ENCODE results near the gene DISC1.
"Not testable (repeated sequence)": the region's sequence is repeated elsewhere in the genome, so short reads cannot be mapped to it uniquely, and the experiment has no call there.

Gene DISC1

DNA sequence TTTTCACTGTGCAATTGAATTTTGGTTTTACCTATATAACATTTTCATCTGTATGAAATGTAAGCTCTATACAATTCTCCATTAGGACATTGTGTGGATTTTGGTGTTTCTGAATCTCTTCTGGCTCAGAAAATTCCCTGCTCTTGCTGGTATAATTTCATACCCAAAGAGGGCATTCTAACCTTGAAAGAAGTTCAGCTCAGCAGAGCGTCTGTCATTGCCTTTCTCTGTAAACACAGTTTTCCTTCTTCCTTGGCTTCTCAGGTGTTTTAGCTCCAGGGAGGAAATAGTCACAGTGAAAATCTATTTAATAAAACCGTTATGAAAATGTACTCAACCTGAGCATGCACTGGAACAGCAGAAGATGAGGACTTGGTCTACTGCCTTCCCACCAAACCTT, 16.0 kb downstream of the DISC1 start:
- no peaks in the 10 kb centered on the region for H3K9me2 ChIP-seq (ENCODE audit: low read depth, low read length)
- H4K20me1 ChIP-seq (ENCODE audit: insufficient read depth, low read length), result no peaks in the 10 kb centered on the region
- no peak overlapping the region for H2AFZ ChIP-seq (ENCODE audit: low read length)
- no peak overlapping the region for H3K4me3 ChIP-seq (ENCODE audit: low read depth, low read length, poor library complexity, severe bottlenecking)
- no peaks in the 10 kb centered on the region for H3K36me3 ChIP-seq (ENCODE audit: insufficient read depth, low read length)
- H3K27ac ChIP-seq (ENCODE audit: low read depth, low read length, poor library complexity, severe bottlenecking), result no peak overlapping the region
- H3K79me2 ChIP-seq (ENCODE audit: insufficient read depth, low read length), result no peaks in the 10 kb centered on the region
- H3K9ac ChIP-seq (ENCODE audit: low read length), result no peak overlapping the region
- H3K27me3 ChIP-seq (ENCODE audit: insufficient read depth, low read length), result no peaks in the 10 kb centered on the region
- TF ChIP-seq, protein P1, sequence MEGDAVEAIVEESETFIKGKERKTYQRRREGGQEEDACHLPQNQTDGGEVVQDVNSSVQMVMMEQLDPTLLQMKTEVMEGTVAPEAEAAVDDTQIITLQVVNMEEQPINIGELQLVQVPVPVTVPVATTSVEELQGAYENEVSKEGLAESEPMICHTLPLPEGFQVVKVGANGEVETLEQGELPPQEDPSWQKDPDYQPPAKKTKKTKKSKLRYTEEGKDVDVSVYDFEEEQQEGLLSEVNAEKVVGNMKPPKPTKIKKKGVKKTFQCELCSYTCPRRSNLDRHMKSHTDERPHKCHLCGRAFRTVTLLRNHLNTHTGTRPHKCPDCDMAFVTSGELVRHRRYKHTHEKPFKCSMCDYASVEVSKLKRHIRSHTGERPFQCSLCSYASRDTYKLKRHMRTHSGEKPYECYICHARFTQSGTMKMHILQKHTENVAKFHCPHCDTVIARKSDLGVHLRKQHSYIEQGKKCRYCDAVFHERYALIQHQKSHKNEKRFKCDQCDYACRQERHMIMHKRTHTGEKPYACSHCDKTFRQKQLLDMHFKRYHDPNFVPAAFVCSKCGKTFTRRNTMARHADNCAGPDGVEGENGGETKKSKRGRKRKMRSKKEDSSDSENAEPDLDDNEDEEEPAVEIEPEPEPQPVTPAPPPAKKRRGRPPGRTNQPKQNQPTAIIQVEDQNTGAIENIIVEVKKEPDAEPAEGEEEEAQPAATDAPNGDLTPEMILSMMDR (IDR thresholded peaks at IDR 0.05; ENCODE audit: low read length), result no peak
- no peak for TF ChIP-seq EZH2 (IDR thresholded peaks at IDR 0.05; ENCODE audit: borderline replicate concordance, low read length)
- H3F3A ChIP-seq (ENCODE audit: insufficient read depth, low read length), result no peaks in the 10 kb centered on the region
- H3K4me1 ChIP-seq (ENCODE audit: insufficient read depth, low read length, severe bottlenecking), result no peaks in the 10 kb centered on the region
- H3K9me3 ChIP-seq (ENCODE audit: low read length), result no peaks in the 10 kb centered on the region
- H3K4me2 ChIP-seq (ENCODE audit: low read length), result no peak overlapping the region

DNA sequence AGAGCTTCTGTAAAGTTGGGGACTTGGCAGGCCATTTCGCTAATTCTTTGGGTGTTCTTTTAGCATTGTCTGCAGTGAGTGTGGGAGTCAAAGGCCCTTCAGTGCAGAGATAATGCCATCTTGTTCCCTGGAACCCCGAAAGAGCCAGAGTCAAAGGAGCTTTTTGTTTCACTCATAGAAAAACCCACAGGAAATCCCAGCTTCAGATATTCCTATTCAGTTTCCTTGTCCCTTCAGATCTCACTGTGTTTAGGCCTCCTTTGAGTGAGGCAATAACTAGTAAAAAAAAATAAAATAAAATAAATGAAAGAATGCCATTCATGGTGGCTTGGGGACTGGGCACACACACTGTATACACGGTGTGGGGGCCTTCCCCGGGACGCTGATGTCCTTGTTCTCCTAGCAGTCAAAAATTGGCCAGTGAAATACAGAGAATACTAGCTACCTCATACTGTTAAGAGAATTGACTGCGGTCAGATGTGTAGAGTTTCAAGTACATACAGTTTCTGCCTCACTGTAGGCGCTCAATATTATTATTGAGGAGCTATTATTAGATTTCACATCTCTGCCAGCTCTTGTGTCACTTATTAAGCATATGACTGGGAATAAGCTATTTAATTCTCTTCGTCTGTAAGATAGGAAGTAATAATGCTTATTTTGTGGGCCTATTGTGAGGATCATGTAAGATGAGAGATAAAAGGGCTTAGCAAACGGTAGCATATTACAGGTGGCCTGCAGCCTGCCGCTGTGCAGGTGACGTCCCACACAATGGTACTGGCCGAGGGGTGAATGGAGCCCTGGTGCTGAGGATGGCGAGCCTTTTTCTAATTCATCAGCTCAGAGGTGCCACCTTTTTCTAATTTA, 16.7 kb downstream of the DISC1 start:
- no peak overlapping the region for H3K9ac ChIP-seq (ENCODE audit: low read length)

DNA sequence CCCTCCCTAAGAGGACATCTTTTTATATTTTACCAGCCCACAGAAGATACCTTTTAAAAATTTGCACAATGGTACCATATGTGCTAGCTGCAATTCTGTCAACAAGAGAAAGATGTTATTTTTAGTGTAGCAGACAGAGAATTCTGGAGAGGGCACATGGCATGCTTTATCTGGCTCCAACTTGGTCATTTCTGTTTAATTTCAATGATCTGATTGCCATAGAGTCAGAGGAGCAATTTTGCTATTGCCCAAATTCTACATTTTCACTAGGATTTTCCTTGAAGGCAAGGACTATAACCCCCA, 17.3 kb downstream of the DISC1 start:
- no peaks in the 10 kb centered on the region for H3K27me3 ChIP-seq (ENCODE audit: insufficient read depth, low read length)
- no peaks in the 10 kb centered on the region for H3K79me2 ChIP-seq (ENCODE audit: insufficient read depth, low read length)
- no peak overlapping the region for H3K9ac ChIP-seq (ENCODE audit: low read length)
- H4K20me1 ChIP-seq (ENCODE audit: insufficient read depth, low read length), result no peaks in the 10 kb centered on the region
- H3K27ac ChIP-seq (ENCODE audit: low read depth, low read length, poor library complexity, severe bottlenecking), result no peak overlapping the region
- no peak overlapping the region for H3K4me2 ChIP-seq (ENCODE audit: low read length)
- H3K4me1 ChIP-seq (ENCODE audit: insufficient read depth, low read length, severe bottlenecking), result no peaks in the 10 kb centered on the region
- H2AFZ ChIP-seq (ENCODE audit: low read length), result no peak overlapping the region
- H3K36me3 ChIP-seq (ENCODE audit: insufficient read depth, low read length), result no peaks in the 10 kb centered on the region
- no peaks in the 10 kb centered on the region for H3K9me2 ChIP-seq (ENCODE audit: low read depth, low read length)
- H3F3A ChIP-seq (ENCODE audit: insufficient read depth, low read length), result no peaks in the 10 kb centered on the region
- H3K4me3 ChIP-seq (ENCODE audit: low read depth, low read length, poor library complexity, severe bottlenecking), result no peak overlapping the region
- H3K9me3 ChIP-seq (ENCODE audit: low read length), result no peaks in the 10 kb centered on the region
- TF ChIP-seq, protein P1 (IDR thresholded peaks at IDR 0.05; ENCODE audit: low read length), result no peak
- TF ChIP-seq EZH2 (IDR thresholded peaks at IDR 0.05; ENCODE audit: borderline replicate concordance, low read length), result no peak

More for the DNA sequence above, 16.7 kb downstream of the DISC1 start:
- Histone ChIP-seq H3K9me2 (ENCODE audit: low read depth, low read length) (no peaks in the 10 kb centered on the region), H3K27me3 (ENCODE audit: insufficient read depth, low read length) (no peaks in the 10 kb centered on the region), H3F3A (ENCODE audit: insufficient read depth, low read length) (no peaks in the 10 kb centered on the region), H2AFZ (ENCODE audit: low read length) (no peak overlapping the region), H3K79me2 (ENCODE audit: insufficient read depth, low read length) (no peaks in the 10 kb centered on the region), H3K36me3 (ENCODE audit: insufficient read depth, low read length) (no peaks in the 10 kb centered on the region), H3K9me3 (ENCODE audit: low read length) (no peaks in the 10 kb centered on the region), H4K20me1 (ENCODE audit: insufficient read depth, low read length) (no peaks in the 10 kb centered on the region), H3K4me2 (ENCODE audit: low read length) (no peak overlapping the region), H3K27ac (ENCODE audit: low read depth, low read length, poor library complexity, severe bottlenecking) (no peak overlapping the region), H3K4me1 (ENCODE audit: insufficient read depth, low read length, severe bottlenecking) (no peaks in the 10 kb centered on the region), H3K4me3 (ENCODE audit: low read depth, low read length, poor library complexity, severe bottlenecking) (no peak overlapping the region)
- TF ChIP-seq, protein P1 (IDR thresholded peaks at IDR 0.05; ENCODE audit: low read length), result no peak
- TF ChIP-seq EZH2 (IDR thresholded peaks at IDR 0.05; ENCODE audit: borderline replicate concordance, low read length), result no peak

DNA sequence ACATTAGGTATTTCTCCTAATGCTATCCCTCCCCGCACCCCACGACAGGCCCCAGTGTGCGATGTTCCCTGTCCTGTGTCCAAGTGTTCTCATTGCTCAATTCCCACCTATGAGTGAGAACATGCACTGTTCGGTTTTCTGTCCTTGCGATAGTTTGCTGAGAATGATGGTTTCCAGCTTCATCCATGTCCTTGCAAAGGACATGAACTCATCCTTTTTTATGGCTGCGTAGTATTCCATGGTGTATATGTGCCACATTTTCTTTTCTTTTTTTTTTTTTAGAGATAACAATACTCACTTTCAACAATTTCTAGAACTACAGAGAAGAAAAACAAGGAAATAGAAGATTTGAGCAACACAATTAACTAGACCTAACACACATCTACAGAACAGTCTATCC, 19.0 kb downstream of the DISC1 start:
- not testable (repeated sequence) for H4K20me1 ChIP-seq (ENCODE audit: insufficient read depth, low read length); H3F3A ChIP-seq (ENCODE audit: insufficient read depth, low read length); H3K36me3 ChIP-seq (ENCODE audit: insufficient read depth, low read length); H3K79me2 ChIP-seq (ENCODE audit: insufficient read depth, low read length); H2AFZ ChIP-seq (ENCODE audit: low read length); H3K4me3 ChIP-seq (ENCODE audit: low read depth, low read length, poor library complexity, severe bottlenecking); H3K27me3 ChIP-seq (ENCODE audit: insufficient read depth, low read length); H3K4me2 ChIP-seq (ENCODE audit: low read length); H3K4me1 ChIP-seq (ENCODE audit: insufficient read depth, low read length, severe bottlenecking); H3K9ac ChIP-seq (ENCODE audit: low read length); H3K9me3 ChIP-seq (ENCODE audit: low read length); H3K27ac ChIP-seq (ENCODE audit: low read depth, low read length, poor library complexity, severe bottlenecking); H3K9me2 ChIP-seq (ENCODE audit: low read depth, low read length)

DNA sequence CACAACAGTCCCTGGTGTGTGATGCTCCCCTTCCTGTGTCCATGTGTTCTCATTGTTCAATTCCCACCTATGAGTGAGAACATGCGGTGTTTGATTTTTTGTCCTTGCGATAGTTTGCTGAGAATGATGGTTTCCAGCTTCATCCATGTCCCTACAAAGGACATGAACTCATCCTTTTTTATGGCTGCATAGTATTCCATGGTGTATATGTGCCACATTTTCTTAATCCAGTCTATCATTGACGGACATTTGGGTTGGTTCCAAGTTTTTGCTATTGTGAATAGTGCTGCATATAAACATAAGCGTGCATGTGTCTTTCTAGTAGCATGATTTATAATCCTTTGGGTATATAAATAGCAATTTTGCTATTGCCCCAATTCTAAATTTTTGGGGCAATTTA, 19.6 kb downstream of the DISC1 start:
- H3K27ac ChIP-seq (ENCODE audit: low read depth, low read length, poor library complexity, severe bottlenecking); H3K4me3 ChIP-seq (ENCODE audit: low read depth, low read length, poor library complexity, severe bottlenecking); H3K4me1 ChIP-seq (ENCODE audit: insufficient read depth, low read length, severe bottlenecking); H3K36me3 ChIP-seq (ENCODE audit: insufficient read depth, low read length); H2AFZ ChIP-seq (ENCODE audit: low read length); H3K4me2 ChIP-seq (ENCODE audit: low read length); H3K9me3 ChIP-seq (ENCODE audit: low read length); H3K27me3 ChIP-seq (ENCODE audit: insufficient read depth, low read length); H3K9me2 ChIP-seq (ENCODE audit: low read depth, low read length); H3F3A ChIP-seq (ENCODE audit: insufficient read depth, low read length); H3K79me2 ChIP-seq (ENCODE audit: insufficient read depth, low read length); H3K9ac ChIP-seq (ENCODE audit: low read length); H4K20me1 ChIP-seq (ENCODE audit: insufficient read depth, low read length): not testable (repeated sequence)

Measured in OCI-LY1 (cell line).